Vagina (tissue), 2 donors: ENCODE measurements around the gene C1R. TPM values are rescaled to one million over a fixed set of nuclear protein-coding genes. Genes with fewer than 3 reads are reported as not detected.

Source experiments
- DNase-seq, 2 donors: peaks; one replicate each; pipeline ENCODE4 v3.0.0-alpha.2; 2017; ENCODE audit errors: extremely low spot score in 2 of 2
- H3K27ac ChIP-seq: fragments of 200-600 bp; sonication (generic); one replicate; pipeline ENCODE4 v1.5.1; 2019
- H3K27me3 ChIP-seq: fragments of 200-600 bp; sonication (generic); one replicate; pipeline ENCODE4 v1.5.1; 2019
- H3K36me3 ChIP-seq, 2 donors: fragments of 200-600 bp; sonication (generic); one replicate each; pipeline ENCODE4 v1.5.1; 2017 to 2019
- H3K4me1 ChIP-seq: fragments of 200-600 bp; sonication (generic); one replicate; pipeline ENCODE4 v1.5.1; 2019
- H3K4me3 ChIP-seq, 2 donors: fragments of 200-600 bp; sonication (generic); 1 replicate in 1 of 2; 2 replicates in 1 of 2; pipeline ENCODE4 v1.5.1; 2016 to 2019
- H3K9me3 ChIP-seq: fragments of 200-600 bp; sonication (generic); one replicate; pipeline ENCODE4 v1.5.1; 2019
- POLR2A ChIP-seq, 2 donors: fragments of 450-650 bp; IDR thresholded peaks; one replicate each; pipeline ENCODE4 v1.6.1; 2017; ENCODE audit warnings: antibody characterized with exemption in 2 of 2, mild to moderate bottlenecking in 2 of 2, moderate library complexity in 2 of 2
- POLR2AphosphoS5 ChIP-seq, 2 donors: sonication (generic); formaldehyde crosslinking; IDR thresholded peaks; one replicate each; pipeline ENCODE4 v1.9.0; 2017; ENCODE audit warnings: antibody characterized with exemption in 2 of 2, mild to moderate bottlenecking in 2 of 2, low read depth in 1 of 2; ENCODE audit not compliant: insufficient read depth in 1 of 2
- intact Hi-C: fragments of 100-400 bp; cut with DNase I; formaldehyde crosslinking; loops from one replicate; pipeline ENCODE4 v1.15.1; 2023
- total RNA-seq: library from RNA; depleted of rRNA; stranded (reverse); fragments of >200 nt; gene quantifications from one replicate; pipeline ENCODE4 v1.2.3, GENCODE V29; 2016
- TF ChIP-seq, protein P1 (sequence below), 3 experiments: fragments of 450-650 bp in 2 of 3; fragments of 200-600 bp in 1 of 3; sonication (generic) in 1 of 3; IDR thresholded peaks; one replicate each; pipeline ENCODE4 v1.5.1; 2017 to 2019; ENCODE audit warnings: antibody characterized with exemption in 3 of 3, mild to moderate bottlenecking in 2 of 3, moderate library complexity in 2 of 3

The C1R gene
- total RNA-seq, 1 donor from 2014 or later: 830 TPM

GRCh38 chr12:7123806-7124522 is 31.7 kb upstream of the C1R start:
- no peak overlapping the region for H3K4me3 ChIP-seq
- intact Hi-C loops: no loop called here
- peaks cover 15% of the 10 kb centered on the region for H3K4me1 ChIP-seq
- no peak overlapping the region for H3K27ac ChIP-seq
- no peak for DNase-seq
- no peak for TF ChIP-seq POLR2A (IDR thresholded peaks at IDR 0.05)
- TF ChIP-seq, protein P1, sequence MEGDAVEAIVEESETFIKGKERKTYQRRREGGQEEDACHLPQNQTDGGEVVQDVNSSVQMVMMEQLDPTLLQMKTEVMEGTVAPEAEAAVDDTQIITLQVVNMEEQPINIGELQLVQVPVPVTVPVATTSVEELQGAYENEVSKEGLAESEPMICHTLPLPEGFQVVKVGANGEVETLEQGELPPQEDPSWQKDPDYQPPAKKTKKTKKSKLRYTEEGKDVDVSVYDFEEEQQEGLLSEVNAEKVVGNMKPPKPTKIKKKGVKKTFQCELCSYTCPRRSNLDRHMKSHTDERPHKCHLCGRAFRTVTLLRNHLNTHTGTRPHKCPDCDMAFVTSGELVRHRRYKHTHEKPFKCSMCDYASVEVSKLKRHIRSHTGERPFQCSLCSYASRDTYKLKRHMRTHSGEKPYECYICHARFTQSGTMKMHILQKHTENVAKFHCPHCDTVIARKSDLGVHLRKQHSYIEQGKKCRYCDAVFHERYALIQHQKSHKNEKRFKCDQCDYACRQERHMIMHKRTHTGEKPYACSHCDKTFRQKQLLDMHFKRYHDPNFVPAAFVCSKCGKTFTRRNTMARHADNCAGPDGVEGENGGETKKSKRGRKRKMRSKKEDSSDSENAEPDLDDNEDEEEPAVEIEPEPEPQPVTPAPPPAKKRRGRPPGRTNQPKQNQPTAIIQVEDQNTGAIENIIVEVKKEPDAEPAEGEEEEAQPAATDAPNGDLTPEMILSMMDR (IDR thresholded peaks at IDR 0.05): no peak
- no peak for TF ChIP-seq POLR2AphosphoS5 (IDR thresholded peaks at IDR 0.05; ENCODE audit: insufficient read depth in 1 of 2, low read depth in 1 of 2)
- no peaks in the 10 kb centered on the region for H3K36me3 ChIP-seq
- no peaks in the 10 kb centered on the region for H3K9me3 ChIP-seq
- H3K27me3 ChIP-seq: no peaks in the 10 kb centered on the region

DNA sequence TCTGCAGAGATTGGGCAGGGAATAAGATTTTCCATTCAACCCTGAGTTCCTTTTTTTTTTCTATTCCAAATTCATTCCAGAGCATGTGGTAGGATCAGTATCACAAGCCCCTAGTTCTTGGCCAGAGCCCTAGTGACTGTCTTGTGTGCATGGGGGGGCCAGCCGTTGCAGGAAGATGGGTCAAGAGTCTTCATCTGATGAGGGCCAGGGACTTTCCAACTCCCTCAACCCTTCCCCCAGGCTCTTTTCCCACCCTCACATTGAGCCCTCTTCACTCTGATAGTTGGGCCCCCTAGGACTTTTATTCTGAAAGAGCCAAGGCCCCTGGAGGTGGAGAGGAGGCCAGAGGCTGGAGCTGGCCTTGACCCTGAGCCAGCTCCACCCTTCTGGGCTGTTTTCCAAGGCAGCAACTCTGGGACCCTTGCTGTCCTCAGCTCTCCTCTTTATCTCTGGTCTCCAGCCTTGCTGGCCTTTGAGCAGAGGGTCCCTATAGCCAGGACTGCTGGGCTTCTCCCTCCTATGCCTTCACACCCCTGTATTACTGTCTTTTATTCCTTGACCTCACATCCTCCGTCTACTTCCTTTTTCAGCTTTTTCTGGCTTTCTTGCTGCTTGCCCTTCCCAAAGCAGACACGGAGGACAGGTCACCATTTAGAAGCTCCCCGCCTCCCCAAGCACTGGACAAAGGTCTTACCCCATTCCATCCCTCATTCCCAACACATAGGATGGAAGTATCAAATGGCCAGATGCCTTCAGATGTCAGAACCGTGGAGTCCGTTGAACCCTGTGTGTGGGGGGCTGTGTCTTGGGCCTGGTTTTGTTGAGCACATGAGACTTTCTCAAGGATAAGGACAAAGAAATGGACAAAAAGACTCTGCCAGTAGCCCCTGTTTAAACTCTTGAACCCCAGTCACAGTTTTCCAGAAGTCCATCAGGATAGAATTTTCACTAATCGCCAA is 30.8 kb upstream of the C1R start:
- no peaks in the 10 kb centered on the region for H3K9me3 ChIP-seq
- no peaks in the 10 kb centered on the region for H3K36me3 ChIP-seq
- no peak for DNase-seq
- H3K4me1 ChIP-seq: peaks cover 10% of the 10 kb centered on the region
- H3K4me3 ChIP-seq: no peak overlapping the region
- TF ChIP-seq POLR2AphosphoS5 (IDR thresholded peaks at IDR 0.05; ENCODE audit: insufficient read depth in 1 of 2, low read depth in 1 of 2): no peak
- TF ChIP-seq POLR2A (IDR thresholded peaks at IDR 0.05): no peak
- TF ChIP-seq, protein P1 (IDR thresholded peaks at IDR 0.05): no peak
- intact Hi-C loops: no loop called here
- H3K27me3 ChIP-seq: no peaks in the 10 kb centered on the region
- H3K27ac ChIP-seq: no peak overlapping the region

GRCh38 chr12:7121324-7121723 is 29.1 kb upstream of the C1R start:
- Histone ChIP-seq H3K9me3 (no peaks in the 10 kb centered on the region), H3K4me3 (no peak overlapping the region), H3K27me3 (no peaks in the 10 kb centered on the region), H3K4me1 (peaks cover 10% of the 10 kb centered on the region), H3K36me3 (no peaks in the 10 kb centered on the region), H3K27ac (no peak overlapping the region)
- TF ChIP-seq POLR2A (IDR thresholded peaks at IDR 0.05): no peak
- no peak for TF ChIP-seq POLR2AphosphoS5 (IDR thresholded peaks at IDR 0.05; ENCODE audit: insufficient read depth in 1 of 2, low read depth in 1 of 2)
- TF ChIP-seq, protein P1 (IDR thresholded peaks at IDR 0.05): no peak
- intact Hi-C loops: no loop called here
- no peak for DNase-seq

- no peak overlapping the region for H3K27ac ChIP-seq
- no peak overlapping the region for H3K4me3 ChIP-seq
- peaks cover 10% of the 10 kb centered on the region for H3K4me1 ChIP-seq
- TF ChIP-seq, protein P1 (IDR thresholded peaks at IDR 0.05): no peak
- TF ChIP-seq POLR2AphosphoS5 (IDR thresholded peaks at IDR 0.05; ENCODE audit: insufficient read depth in 1 of 2, low read depth in 1 of 2): no peak
- TF ChIP-seq POLR2A (IDR thresholded peaks at IDR 0.05): no peak
- H3K9me3 ChIP-seq: no peaks in the 10 kb centered on the region
- H3K27me3 ChIP-seq: no peaks in the 10 kb centered on the region
- no peak for DNase-seq
- intact Hi-C loops: no loop called here
- no peaks in the 10 kb centered on the region for H3K36me3 ChIP-seq
These were observed 27.9 kb upstream of the C1R start for GRCh38 chr12:7120166-7120565.
